Right lobe of liver (tissue), 6 donors: ENCODE measurements around the gene ACSBG1. TPM values are rescaled to one million over a fixed set of nuclear protein-coding genes. Genes with fewer than 3 reads are reported as not detected.

ENCODE experiments used
- ATAC-seq, 4 donors: fragments of 200-7000 bp; cut with Tn5 transposase; one replicate each; pipeline ENCODE4 v1.9.1; 2020; ENCODE audit warnings: mild to moderate bottlenecking in 4 of 4, moderate library complexity in 4 of 4
- DNase-seq, 3 donors: peaks; one replicate each; pipeline ENCODE4 v3.0.0-alpha.2; 2020
- H3K27ac ChIP-seq, 3 donors: fragments of 200-600 bp; one replicate each; pipeline ENCODE4 v1.8.0; 2022
- H3K27me3 ChIP-seq, 2 donors: fragments of 200-600 bp; one replicate each; pipeline ENCODE4 v1.8.0; 2022
- H3K36me3 ChIP-seq, 4 donors: fragments of 200-600 bp; sonication (generic) in 1 of 4; one replicate each; pipeline versions ENCODE4 v1.5.1 to v1.8.0; 2017 to 2022; ENCODE audit warnings: control low read depth in 1 of 4
- H3K4me1 ChIP-seq, 4 donors: fragments of 200-600 bp; sonication (generic) in 1 of 4; one replicate each; pipeline versions ENCODE4 v1.5.1 to v1.8.0; 2017 to 2022; ENCODE audit warnings: control low read depth in 1 of 4
- H3K4me3 ChIP-seq, 3 donors: fragments of 200-600 bp; one replicate each; pipeline ENCODE4 v1.8.0; 2022
- H3K9me3 ChIP-seq, 4 donors: fragments of 200-600 bp; sonication (generic) in 1 of 4; one replicate each; pipeline versions ENCODE4 v1.5.1 to v1.8.0; 2017 to 2022; ENCODE audit warnings: control low read depth in 1 of 4
- CTCF ChIP-seq, 4 donors: fragments of 200-600 bp in 3 of 4; fragments of 450-650 bp in 1 of 4; IDR thresholded peaks; one replicate each; pipeline versions ENCODE4 v1.5.1 to v1.8.0; 2016 to 2022; ENCODE audit warnings: antibody characterized with exemption in 4 of 4, mild to moderate bottlenecking in 2 of 4
- POLR2A ChIP-seq: fragments of 450-650 bp; IDR thresholded peaks from one replicate; pipeline ENCODE4 v1.6.1; 2017; ENCODE audit warnings: antibody characterized with exemption, mild to moderate bottlenecking
- WGBS: methylation state at CpG from one replicate; pipeline ENCODE4 v1.1.6; 2018; ENCODE audit warnings: low coverage, low lambda C conversion rate; ENCODE audit not compliant: insufficient coverage; ENCODE audit errors: missing lambda C conversion rate; 5-methylcytosine and 5-hydroxymethylcytosine counted together
- intact Hi-C, 2 donors: fragments of 100-400 bp; cut with DNase I; formaldehyde crosslinking; loops; one replicate each; pipeline versions ENCODE4 v1.11.2 to v1.14.1; 2022
- total RNA-seq, 6 experiments: library from RNA; depleted of rRNA in 2 of 6; stranded (reverse); fragments of >200 nt in 2 of 6; fragmentation: NEBNext Ultra II Directional in 3 of 6; extraction: Animal tissue kit (Norgen Biotek cat#: 25700) in 3 of 6; gene quantifications; one replicate each; pipeline versions ENCODE4 v1.1.0 to v1.2.4, GENCODE V29; 2016 to 2023
- donor health status: DM: no; HTN: yes; CAD: no.
- donor health status: DM: no; HTN: no; CAD: no.
- donor health status: DM: no; HTN: no; CAD: no.
- donor health status: DM: no; HTN: yes; CAD: no.
- donor health status: DM: no; HTN: yes; CAD: no.

ACSBG1 gene
- total RNA-seq, 6 experiments from 2014 or later = not detected

- ATAC-seq (peak in 1 of 4 donors; percentile 31), DNase-seq (no peak)
- H3K36me3 ChIP-seq = no peaks in the 10 kb centered on the region
- intact Hi-C loops = no loop called here
- H3K27me3 ChIP-seq = no peaks in the 10 kb centered on the region
- H3K27ac ChIP-seq = no peak overlapping the region
- H3K4me3 ChIP-seq = no peak overlapping the region
- TF ChIP-seq POLR2A = no peak
- no peaks in the 10 kb centered on the region for H3K4me1 ChIP-seq
- 90% methylated on average over 5 of the region's 17 CpGs for WGBS
- H3K9me3 ChIP-seq = no peaks in the 10 kb centered on the region
Observed at GRCh38 chr15:78229431-78230406, 4.6 kb downstream of the ACSBG1 start.

DNA sequence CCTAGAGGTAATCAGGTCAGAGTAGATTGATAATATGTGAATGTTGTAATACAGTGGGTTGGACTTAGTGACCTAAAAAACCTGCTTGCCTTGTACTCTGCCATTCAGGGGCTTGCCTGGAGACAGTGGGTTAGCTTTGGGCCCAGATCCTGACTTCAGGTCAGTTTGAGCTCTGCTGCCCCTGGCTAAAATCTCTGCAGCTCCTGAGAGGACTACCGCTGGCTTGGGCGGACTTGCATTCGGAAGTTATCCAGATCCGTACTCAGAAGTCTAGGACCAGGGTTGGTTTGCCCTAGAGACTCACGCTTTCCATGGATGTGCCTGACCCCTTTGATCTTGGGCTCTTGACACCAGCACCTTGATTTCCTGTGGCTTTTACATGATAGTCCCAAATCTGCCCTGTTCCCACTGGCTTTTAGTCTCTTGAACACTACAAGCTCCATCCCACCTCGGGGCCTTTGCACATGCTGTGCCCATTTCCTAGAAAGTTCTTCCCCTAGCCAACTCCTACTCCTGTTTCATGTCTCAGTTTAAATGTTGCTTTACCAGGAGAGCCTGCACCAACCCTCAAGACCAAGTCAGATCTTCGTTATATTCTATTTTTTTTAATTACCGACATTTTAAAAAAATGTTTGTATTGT lies 5.9 kb downstream of the ACSBG1 start:
- ATAC-seq (no peak), DNase-seq (no peak)
- no peaks in the 10 kb centered on the region for H3K36me3 ChIP-seq
- H3K27me3 ChIP-seq = no peaks in the 10 kb centered on the region
- intact Hi-C loops = no loop called here
- no peak overlapping the region for H3K4me3 ChIP-seq
- H3K4me1 ChIP-seq = no peaks in the 10 kb centered on the region
- WGBS = 61% methylated on average over 3 of the region's 8 CpGs
- no peak for TF ChIP-seq CTCF (IDR thresholded peaks at IDR 0.05)
- no peak for TF ChIP-seq POLR2A
- H3K9me3 ChIP-seq = no peaks in the 10 kb centered on the region
- H3K27ac ChIP-seq = no peak overlapping the region

GRCh38 chr15:78225783-78226541 lies 8.4 kb downstream of the ACSBG1 start:
- TF ChIP-seq POLR2A (no peak), CTCF (IDR thresholded peaks at IDR 0.05) (no peak)
- Histone ChIP-seq H3K36me3 (no peaks in the 10 kb centered on the region), H3K27me3 (no peaks in the 10 kb centered on the region), H3K9me3 (no peaks in the 10 kb centered on the region), H3K27ac (no peak overlapping the region), H3K4me3 (no peak overlapping the region), H3K4me1 (no peaks in the 10 kb centered on the region)
- no peak for ATAC-seq
- WGBS = 81% methylated on average over 3 of the region's 3 CpGs
- DNase-seq = no peak
- intact Hi-C loops = no loop called here

GRCh38 chr15:78224023-78224411 lies 10.3 kb downstream of the ACSBG1 start:
- ATAC-seq = no peak
- TF ChIP-seq CTCF (IDR thresholded peaks at IDR 0.05) = no peak
- TF ChIP-seq POLR2A = no peak
- H3K4me1 ChIP-seq = no peaks in the 10 kb centered on the region
- no peaks in the 10 kb centered on the region for H3K27me3 ChIP-seq
- no peak for DNase-seq
- H3K27ac ChIP-seq = no peak overlapping the region
- no peak overlapping the region for H3K4me3 ChIP-seq
- intact Hi-C loops = no loop called here
- WGBS = no CpG with 5 or more reads among the region's 2 CpGs
- no peaks in the 10 kb centered on the region for H3K36me3 ChIP-seq
- H3K9me3 ChIP-seq = no peaks in the 10 kb centered on the region
